CD14-positive monocyte (primary cell): ENCODE measurements around the gene MAPRE3. TPM values are rescaled to one million over a fixed set of nuclear protein-coding genes. Genes with fewer than 3 reads are reported as not detected.

Experiments
- DNase-seq, 3 donors: peaks; one replicate each; pipeline ENCODE4 v3.0.0-alpha.2; 2011 to 2022
- H2AFZ ChIP-seq: 2 replicates; pipeline ENCODE4 v1.6.0; 2012; ENCODE audit warnings: mild to moderate bottlenecking, low read depth, low read length, inconsistent platforms; ENCODE audit not compliant: insufficient read depth, poor library complexity, severe bottlenecking
- H3K27ac ChIP-seq, 2 donors: 1 replicate in 1 of 2; 2 replicates in 1 of 2; pipeline ENCODE4 v1.5.1; 2012 to 2013; ENCODE audit warnings: low read length in 2 of 2, control low read depth in 1 of 2, inconsistent platforms in 1 of 2, low read depth in 1 of 2, mild to moderate bottlenecking in 1 of 2
- H3K27me3 ChIP-seq, 2 donors: one replicate each; pipeline versions ENCODE4 v1.6.0 to v1.6.1; 2011 to 2013; ENCODE audit warnings: low read length in 2 of 2; ENCODE audit not compliant: control insufficient read depth in 2 of 2, insufficient read depth in 2 of 2
- H3K36me3 ChIP-seq, 2 donors: replicated peaks in 1 of 2; 1 replicate in 1 of 2; 2 replicates in 1 of 2; pipeline versions ENCODE4 v1.5.1 to v1.6.1; 2012 to 2013; ENCODE audit warnings: low read length in 2 of 2, control low read depth in 1 of 2, inconsistent platforms in 1 of 2, mild to moderate bottlenecking in 1 of 2; ENCODE audit not compliant: insufficient read depth in 2 of 2, control insufficient read depth in 1 of 2
- H3K4me1 ChIP-seq, 2 donors: 1 replicate in 1 of 2; 2 replicates in 1 of 2; pipeline versions ENCODE4 v1.5.1 to v1.6.1; 2012 to 2013; ENCODE audit warnings: low read length in 2 of 2, control low read depth in 1 of 2, inconsistent platforms in 1 of 2, mild to moderate bottlenecking in 1 of 2, moderate library complexity in 1 of 2; ENCODE audit not compliant: insufficient read depth in 2 of 2, control insufficient read depth in 1 of 2
- H3K4me2 ChIP-seq: replicated peaks from 2 replicates; pipeline ENCODE3; 2012; ENCODE audit warnings: low read length, moderate library complexity, mild to moderate bottlenecking; ENCODE audit not compliant: poor library complexity, severe bottlenecking; ENCODE audit errors: extremely low read depth
- H3K4me3 ChIP-seq, 3 experiments: fragments of 200-600 bp in 1 of 3; sonication (generic) in 1 of 3; replicated peaks in 1 of 3; 1 replicate in 2 of 3; 2 replicates in 1 of 3; pipeline ENCODE4 v1.5.1; 2011 to 2013; ENCODE audit warnings: low read length in 3 of 3, mild to moderate bottlenecking in 3 of 3, control low read depth in 2 of 3, low read depth in 2 of 3, inconsistent platforms in 1 of 3, moderate library complexity in 1 of 3
- H3K79me2 ChIP-seq: 2 replicates; pipeline ENCODE4 v1.6.0; 2012; ENCODE audit warnings: mild to moderate bottlenecking, control low read depth, inconsistent platforms, low read length, moderate library complexity; ENCODE audit not compliant: insufficient read depth
- H3K9ac ChIP-seq: 2 replicates; pipeline ENCODE4 v1.6.0; 2017; ENCODE audit warnings: low read length, mild to moderate bottlenecking; ENCODE audit not compliant: insufficient read depth, poor library complexity, severe bottlenecking
- H3K9me3 ChIP-seq, 2 donors: replicated peaks in 1 of 2; 1 replicate in 1 of 2; 2 replicates in 1 of 2; pipeline versions ENCODE4 v1.5.1 to v1.6.1; 2012 to 2013; ENCODE audit warnings: low read length in 2 of 2, control low read depth in 1 of 2; ENCODE audit not compliant: control insufficient read depth in 1 of 2, insufficient read depth in 1 of 2
- H4K20me1 ChIP-seq: 2 replicates; pipeline ENCODE4 v1.6.0; 2012; ENCODE audit warnings: mild to moderate bottlenecking, low read length, control low read depth, moderate library complexity; ENCODE audit not compliant: insufficient read depth
- H3K27ac Mint-ChIP-seq, 7 donors: one replicate each; pipeline ENCODE4 v1.8.0; 2020; ENCODE audit warnings: mild to moderate bottlenecking in 7 of 7, mixed read lengths in 7 of 7, moderate library complexity in 6 of 7, inconsistent platforms in 2 of 7
- H3K27me3 Mint-ChIP-seq, 3 donors: one replicate each; pipeline ENCODE4 v1.8.0; 2021 to 2022; ENCODE audit warnings: low read depth in 3 of 3, mild to moderate bottlenecking in 3 of 3, mixed read lengths in 3 of 3, moderate library complexity in 3 of 3, inconsistent platforms in 1 of 3
- H3K36me3 Mint-ChIP-seq, 2 donors: one replicate each; pipeline ENCODE4 v1.8.0; 2020; ENCODE audit warnings: mixed read lengths in 2 of 2, inconsistent platforms in 1 of 2, mild to moderate bottlenecking in 1 of 2
- H3K4me1 Mint-ChIP-seq: one replicate; pipeline ENCODE4 v1.8.0; 2020; ENCODE audit warnings: mild to moderate bottlenecking, mixed read lengths
- H3K4me3 Mint-ChIP-seq, 2 donors: one replicate each; pipeline ENCODE4 v1.8.0; 2020; ENCODE audit warnings: mild to moderate bottlenecking in 2 of 2, mixed read lengths in 2 of 2, moderate library complexity in 1 of 2
- H3K9me3 Mint-ChIP-seq, 7 donors: one replicate each; pipeline ENCODE4 v1.8.0; 2020 to 2022; ENCODE audit warnings: mixed read lengths in 7 of 7, mild to moderate bottlenecking in 6 of 7, moderate library complexity in 6 of 7, inconsistent platforms in 2 of 7
- WGBS: methylation state at CpG from one replicate; pipeline ENCODE4 v1.1.5; 2013; ENCODE audit warnings: missing lambda C conversion rate; ENCODE audit not compliant: insufficient coverage; 5-methylcytosine and 5-hydroxymethylcytosine counted together
- intact Hi-C, 2 donors: fragments of 100-400 bp; cut with micrococcal nuclease; formaldehyde crosslinking; loops; one replicate each; pipeline versions ENCODE4 v1.15.0 to v1.15.1; 2023
- polyA plus RNA-seq, 3 donors: library from polyadenylated mRNA; depleted of rRNA in 1 of 3; unstranded in 2 of 3; stranded (reverse) in 1 of 3; fragments of 300-500 nt in 2 of 3; fragments of >200 nt in 1 of 3; fragmentation: Illumina TruSeq in 2 of 3; gene quantifications; 1 replicate in 2 of 3; 2 replicates in 1 of 3; pipeline ENCODE4 v1.2.3, GENCODE V29; 2012 to 2021
- TF ChIP-seq, protein P1 (sequence below): fragments of 200-600 bp; IDR thresholded peaks from one replicate; pipeline ENCODE4 v1.8.0; 2022; ENCODE audit warnings: antibody characterized with exemption, mild to moderate bottlenecking

Gene MAPRE3
- polyA plus RNA-seq, 3 donors = 2.4 to 14.4 (median 3.5) TPM

DNA sequence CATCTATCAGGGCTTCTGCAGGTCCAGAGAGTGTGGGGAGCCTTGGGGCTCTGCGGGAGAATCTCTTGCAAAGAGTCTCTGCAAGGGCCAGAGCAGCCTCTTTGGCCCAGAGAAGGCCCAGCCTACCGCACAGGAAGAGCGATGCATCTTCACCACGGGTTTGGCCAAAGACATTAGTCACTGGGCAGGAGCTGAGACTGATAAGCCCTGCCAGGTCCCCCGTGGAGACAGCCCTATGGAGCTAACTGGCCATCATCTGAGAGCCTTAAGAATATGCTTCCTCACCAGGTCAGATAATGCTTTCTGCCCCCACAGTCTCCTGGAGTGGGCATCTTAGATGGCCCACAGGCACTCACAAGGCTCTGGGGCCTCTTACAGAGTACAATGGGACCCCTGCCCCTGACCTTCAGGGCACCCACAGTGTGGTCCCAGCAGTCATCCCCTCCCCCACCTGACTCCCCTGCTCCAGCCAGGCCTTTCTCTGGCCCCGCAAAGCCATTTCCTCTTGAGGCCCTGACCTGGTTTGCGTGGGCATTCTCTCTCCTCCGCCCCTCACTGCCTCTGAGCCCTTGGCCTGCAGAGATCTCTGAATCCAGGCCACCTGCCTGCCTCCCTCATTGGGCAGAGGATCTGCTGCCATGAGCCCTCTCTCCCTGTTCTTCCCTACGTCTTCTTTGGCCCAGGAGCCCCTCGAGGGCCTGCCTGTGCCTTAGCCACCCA, 31.9 kb upstream of the MAPRE3 start:
- no peak for DNase-seq
- no peaks in the 10 kb centered on the region for H4K20me1 ChIP-seq
- peaks cover 0 to 6% of the 10 kb centered on the region in 2 donors for H3K27me3 ChIP-seq
- Mint-ChIP-seq H3K9me3 (peaks cover 0 to 2% (median 0%) of the 10 kb centered on the region in 7 donors), H3K4me1 (no peaks in the 10 kb centered on the region), H3K27me3 (peaks cover 11 to 30% (median 17%) of the 10 kb centered on the region in 3 donors), H3K4me3 (no peak overlapping the region), H3K36me3 (no peaks in the 10 kb centered on the region), H3K27ac (no peak overlapping the region)
- TF ChIP-seq, protein P1, sequence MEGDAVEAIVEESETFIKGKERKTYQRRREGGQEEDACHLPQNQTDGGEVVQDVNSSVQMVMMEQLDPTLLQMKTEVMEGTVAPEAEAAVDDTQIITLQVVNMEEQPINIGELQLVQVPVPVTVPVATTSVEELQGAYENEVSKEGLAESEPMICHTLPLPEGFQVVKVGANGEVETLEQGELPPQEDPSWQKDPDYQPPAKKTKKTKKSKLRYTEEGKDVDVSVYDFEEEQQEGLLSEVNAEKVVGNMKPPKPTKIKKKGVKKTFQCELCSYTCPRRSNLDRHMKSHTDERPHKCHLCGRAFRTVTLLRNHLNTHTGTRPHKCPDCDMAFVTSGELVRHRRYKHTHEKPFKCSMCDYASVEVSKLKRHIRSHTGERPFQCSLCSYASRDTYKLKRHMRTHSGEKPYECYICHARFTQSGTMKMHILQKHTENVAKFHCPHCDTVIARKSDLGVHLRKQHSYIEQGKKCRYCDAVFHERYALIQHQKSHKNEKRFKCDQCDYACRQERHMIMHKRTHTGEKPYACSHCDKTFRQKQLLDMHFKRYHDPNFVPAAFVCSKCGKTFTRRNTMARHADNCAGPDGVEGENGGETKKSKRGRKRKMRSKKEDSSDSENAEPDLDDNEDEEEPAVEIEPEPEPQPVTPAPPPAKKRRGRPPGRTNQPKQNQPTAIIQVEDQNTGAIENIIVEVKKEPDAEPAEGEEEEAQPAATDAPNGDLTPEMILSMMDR = no peak
- H3K4me3 ChIP-seq = no peak overlapping the region
- intact Hi-C loops = no loop called here
- no peaks in the 10 kb centered on the region for H3K79me2 ChIP-seq
- no peak overlapping the region for H3K27ac ChIP-seq
- H3K4me1 ChIP-seq = no peaks in the 10 kb centered on the region
- H3K4me2 ChIP-seq = no peak overlapping the region
- no peak overlapping the region for H3K9ac ChIP-seq
- H3K9me3 ChIP-seq = no peaks in the 10 kb centered on the region
- no peak overlapping the region for H2AFZ ChIP-seq
- WGBS = 78% methylated on average over 10 of the region's 10 CpGs
- H3K36me3 ChIP-seq = no peaks in the 10 kb centered on the region

DNA sequence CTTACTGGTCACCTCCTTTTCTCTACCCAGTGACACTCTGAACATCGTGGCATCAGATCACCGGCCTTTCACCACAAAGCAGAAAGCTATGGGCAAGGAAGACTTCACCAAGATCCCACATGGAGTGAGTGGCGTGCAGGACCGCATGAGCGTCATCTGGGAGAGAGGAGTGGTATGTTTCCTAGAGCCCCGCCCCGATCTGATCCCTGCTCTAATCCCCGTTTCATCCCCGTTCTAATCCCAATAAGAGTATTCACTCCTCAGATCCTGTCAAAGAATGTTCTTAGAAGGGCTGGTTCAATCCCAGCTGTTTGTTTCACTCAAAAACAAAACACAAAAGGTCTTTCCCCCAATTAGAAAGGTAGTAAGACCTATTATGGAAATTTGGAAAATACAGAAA, 30.4 kb upstream of the MAPRE3 start:
- TF ChIP-seq, protein P1 = no peak

More for the DNA sequence above, 30.4 kb upstream of the MAPRE3 start:
- H3K4me2 ChIP-seq = no peak overlapping the region
- no peaks in the 10 kb centered on the region for H3K79me2 ChIP-seq
- no peaks in the 10 kb centered on the region for H4K20me1 ChIP-seq
- WGBS = 67% methylated on average over 1 of the region's 9 CpGs
- no peak overlapping the region for H2AFZ ChIP-seq
- intact Hi-C loops = no loop called here
- no peak overlapping the region for H3K9ac ChIP-seq
- Mint-ChIP-seq H3K9me3 (no peaks in the 10 kb centered on the region), H3K27me3 (peaks cover 9 to 32% (median 24%) of the 10 kb centered on the region in 3 donors), H3K4me3 (no peak overlapping the region), H3K36me3 (no peaks in the 10 kb centered on the region), H3K27ac (no peak overlapping the region), H3K4me1 (no peaks in the 10 kb centered on the region)
- H3K9me3 ChIP-seq = no peaks in the 10 kb centered on the region
- H3K27me3 ChIP-seq = peaks cover 0 to 6% of the 10 kb centered on the region in 2 donors
- no peaks in the 10 kb centered on the region for H3K36me3 ChIP-seq
- no peaks in the 10 kb centered on the region for H3K4me1 ChIP-seq
- no peak for DNase-seq
- no peak overlapping the region for H3K27ac ChIP-seq
- no peak overlapping the region for H3K4me3 ChIP-seq
